Tibial artery (tissue), 4 donors: ENCODE measurements around the gene DNAH3.

Source experiments
- DNase-seq, 2 donors: peaks; one replicate each; pipeline ENCODE4 v3.0.0-alpha.2; 2019
- H3K27ac ChIP-seq, 2 donors: fragments of 200-600 bp; sonication (generic) in 1 of 2; 1 replicate in 1 of 2; 2 replicates in 1 of 2; pipeline ENCODE4 v1.5.1; 2018 to 2019; ENCODE audit warnings: mild to moderate bottlenecking in 1 of 2
- H3K27me3 ChIP-seq, 2 donors: fragments of 200-600 bp; sonication (generic) in 1 of 2; one replicate each; pipeline versions ENCODE4 v1.5.1 to v1.6.0; 2016 to 2019
- H3K36me3 ChIP-seq, 3 donors: fragments of 200-600 bp; sonication (generic) in 2 of 3; one replicate each; pipeline ENCODE4 v1.5.1; 2016 to 2019; ENCODE audit warnings: mild to moderate bottlenecking in 2 of 3
- H3K4me1 ChIP-seq, 4 donors: fragments of 200-600 bp; sonication (generic) in 2 of 4; 1 replicate in 3 of 4; 2 replicates in 1 of 4; pipeline ENCODE4 v1.5.1; 2016 to 2019
- H3K4me3 ChIP-seq, 2 donors: fragments of 200-600 bp; sonication (generic) in 1 of 2; 1 replicate in 1 of 2; 2 replicates in 1 of 2; pipeline ENCODE4 v1.5.1; 2018 to 2019; ENCODE audit warnings: mild to moderate bottlenecking in 2 of 2
- H3K9me3 ChIP-seq, 3 donors: fragments of 200-600 bp; sonication (generic) in 1 of 3; one replicate each; pipeline ENCODE4 v1.5.1; 2016 to 2019
- CTCF ChIP-seq, 2 experiments: fragments of 200-600 bp in 1 of 2; fragments of 450-650 bp in 1 of 2; IDR thresholded peaks; one replicate each; pipeline ENCODE4 v1.5.1; 2017 to 2019; ENCODE audit warnings: antibody characterized with exemption in 2 of 2, mild to moderate bottlenecking in 1 of 2, moderate library complexity in 1 of 2
- intact Hi-C: fragments of 100-400 bp; cut with DNase I; formaldehyde crosslinking; loops from one replicate; pipeline ENCODE4 v1.15.0; 2023; ENCODE audit warnings: low total_unique reads

DNAH3 gene

GRCh38 chr16:20901068-20901435 lies 249.6 kb downstream of the DNAH3 start:
- intact Hi-C loops = loop anchor here (5.0 to 10.0 kb wide), 2 partner anchors 34 to 1774 kb away; no protein-coding TSS in a partner anchor
- Histone ChIP-seq H3K27ac (peak overlapping the region; percentile 96 to 98), H3K4me1 (peaks cover 0 to 79% (median 68%) of the 10 kb centered on the region in 4 donors), H3K27me3 (no peaks in the 10 kb centered on the region), H3K36me3 (peaks cover 0 to 8% (median 3%) of the 10 kb centered on the region in 3 donors), H3K9me3 (no peaks in the 10 kb centered on the region), H3K4me3 (peak overlapping the region; percentile 63 to 78)
- no peak for TF ChIP-seq CTCF (IDR thresholded peaks at IDR 0.05)
- no peak for DNase-seq

GRCh38 chr16:20900299-20901067 lies 250.2 kb downstream of the DNAH3 start, which contains the start of the genes DCUN1D3 and LYRM1:
DCUN1D3 (minus strand) TSS chr16:20900358; CDS start chr16:20862538, 37,820 bp downstream.
LYRM1 (plus strand) TSS chr16:20900771; CDS start chr16:20915556, 14,785 bp downstream.
- intact Hi-C loops = loop anchor here (5.0 to 10.0 kb wide), 2 partner anchors 33 to 1774 kb away; no protein-coding TSS in a partner anchor
- Histone ChIP-seq H3K36me3 (peaks cover 0 to 8% (median 7%) of the 10 kb centered on the region in 3 donors), H3K27me3 (no peaks in the 10 kb centered on the region), H3K4me1 (peaks cover 0 to 79% (median 62%) of the 10 kb centered on the region in 4 donors), H3K9me3 (no peaks in the 10 kb centered on the region), H3K27ac (peak within 1 kb of the TSS; percentile 96 to 98), H3K4me3 (peak within 1 kb of the TSS; percentile 63 to 78)
- peak in 1 of 2 experiments; percentile 4 for TF ChIP-seq CTCF (IDR thresholded peaks at IDR 0.05)
- peak; percentile 99 for DNase-seq

- H3K4me1 ChIP-seq = peaks cover 0 to 79% (median 54%) of the 10 kb centered on the region in 4 donors
Measured at GRCh38 chr16:20899477-20900298, 251.0 kb downstream of the DNAH3 start.

GRCh38 chr16:20899071-20899470 lies 251.6 kb downstream of the DNAH3 start:
- Histone ChIP-seq H3K4me3 (peak overlapping the region; percentile 63 to 78), H3K27me3 (no peaks in the 10 kb centered on the region), H3K27ac (peak overlapping the region; percentile 96 to 98), H3K36me3 (peaks cover 0 to 21% (median 19%) of the 10 kb centered on the region in 3 donors), H3K9me3 (no peaks in the 10 kb centered on the region), H3K4me1 (peaks cover 0 to 79% (median 49%) of the 10 kb centered on the region in 4 donors)
- TF ChIP-seq CTCF (IDR thresholded peaks at IDR 0.05) = no peak
- intact Hi-C loops = no loop called here
- DNase-seq = no peak

More at GRCh38 chr16:20899477-20900298, 251.0 kb downstream of the DNAH3 start:
- Histone ChIP-seq H3K27ac (peak overlapping the region; percentile 96 to 98), H3K4me3 (peak overlapping the region; percentile 63 to 78), H3K27me3 (no peaks in the 10 kb centered on the region), H3K36me3 (peaks cover 0 to 15% (median 15%) of the 10 kb centered on the region in 3 donors), H3K9me3 (no peaks in the 10 kb centered on the region)
- peak; percentile 43 to 76 for DNase-seq
- intact Hi-C loops = loop anchor here (5.0 to 10.0 kb wide), 2 partner anchors 32 to 1775 kb away; no protein-coding TSS in a partner anchor
- no peak for TF ChIP-seq CTCF (IDR thresholded peaks at IDR 0.05)

GRCh38 chr16:20897922-20898321 lies 252.7 kb downstream of the DNAH3 start:
- Histone ChIP-seq H3K27me3 (no peaks in the 10 kb centered on the region), H3K36me3 (peaks cover 0 to 33% (median 28%) of the 10 kb centered on the region in 3 donors), H3K4me1 (peaks cover 0 to 78% (median 43%) of the 10 kb centered on the region in 4 donors), H3K27ac (peak overlapping the region; percentile 96 to 98), H3K9me3 (no peaks in the 10 kb centered on the region), H3K4me3 (peak overlapping the region; percentile 63 to 78)
- TF ChIP-seq CTCF (IDR thresholded peaks at IDR 0.05) = no peak
- intact Hi-C loops = no loop called here
- DNase-seq = no peak
